Measurements from ENCODE around the gene OTOG. TPM values are rescaled to one million over a fixed set of nuclear protein-coding genes. Genes with fewer than 3 reads are reported as not detected.

OTOG gene
- total and polyA plus RNA-seq, 2 donors (not counting 1 experiment from before 2014, with no cell fraction given): not detected

- H3K27ac Mint-ChIP-seq: no peak within 1 kb of the TSS
- TF ChIP-seq CTCF (IDR thresholded peaks at IDR 0.05) (no peak), EZH2 (IDR thresholded peaks at IDR 0.05; ENCODE audit: borderline replicate concordance, insufficient read depth, low read depth, low read length, poor library complexity, severe bottlenecking) (no peak)
- no peaks in the 10 kb centered on the region for H4K20me1 ChIP-seq (ENCODE audit: control insufficient read depth, insufficient read depth, low read length, poor library complexity, severe bottlenecking)
- H3K4me3 Mint-ChIP-seq: no peak within 1 kb of the TSS
- 20% methylated on average over 32 of the region's 32 CpGs for WGBS (ENCODE audit: insufficient coverage)
- H3K9me3 Mint-ChIP-seq (ENCODE audit: insufficient read depth): no peaks in the 10 kb centered on the region
- no peaks in the 10 kb centered on the region for H3K9me3 ChIP-seq (ENCODE audit: control extremely low read depth in 1 of 3, control insufficient read depth in 2 of 3, insufficient read depth in 1 of 3, low read length in 2 of 3)
- peak within 1 kb of the TSS; percentile 22 for H2AFZ ChIP-seq (ENCODE audit: insufficient read depth, low read depth, low read length, poor library complexity, severe bottlenecking)
- no peak within 1 kb of the TSS for H3K27ac ChIP-seq (ENCODE audit: low read length in 2 of 2)
- H3K4me2 ChIP-seq (replicated peaks; ENCODE audit: low read depth, low read length, poor library complexity, severe bottlenecking): peak within 1 kb of the TSS; percentile 15
- no peak within 1 kb of the TSS for H3K4me3 ChIP-seq (ENCODE audit: control extremely low read depth in 1 of 5, extremely low read depth in 1 of 5, insufficient read depth in 1 of 5, low read depth in 2 of 5, low read length in 4 of 5)
- H3K4me1 Mint-ChIP-seq: no peaks in the 10 kb centered on the region
- DNase-seq (no peak), ATAC-seq (ENCODE audit: low read depth) (no peak)
- peaks cover 0 to 3% of the 10 kb centered on the region in 2 donors for H3K4me1 ChIP-seq (ENCODE audit: control insufficient read depth in 2 of 2, insufficient read depth in 2 of 2, low read length in 2 of 2)
- peaks cover 64% of the 10 kb centered on the region for H3K27me3 Mint-ChIP-seq
- H3K36me3 ChIP-seq (replicated peaks in 1 of 2; ENCODE audit: control extremely low read depth in 1 of 2, control insufficient read depth in 1 of 2, extremely low read depth in 1 of 2, insufficient read depth in 2 of 2, low read length in 1 of 2): no peaks in the 10 kb centered on the region
- ChIA-PET POLR2A (no interaction called here), CTCF (no interaction called here)
- H3K79me2 ChIP-seq (ENCODE audit: control insufficient read depth, insufficient read depth, low read length): no peaks in the 10 kb centered on the region
- intact Hi-C loops (cut with micrococcal nuclease): no loop called here
- H3K9ac ChIP-seq (ENCODE audit: low read length): no peak within 1 kb of the TSS
- H3K27me3 ChIP-seq (replicated peaks in 1 of 4; ENCODE audit: control extremely low read depth in 1 of 4, control insufficient read depth in 3 of 4, insufficient read depth in 4 of 4, low read length in 3 of 4): peaks cover 0 to 30% (median 2%) of the 10 kb centered on the region in 4 experiments
Observed at GRCh38 chr11:17544181-17544622, 2.9 kb upstream of the OTOG start, which contains the start of gene USH1C. Gene USH1C (minus strand): TSS chr11:17544416. CDS start chr11:17544307, 109 bp downstream.

- ATAC-seq (ENCODE audit: low read depth) (no peak), DNase-seq (no peak)
- Histone ChIP-seq H3K27ac (ENCODE audit: low read length in 2 of 2) (no peak overlapping the region), H3K9ac (ENCODE audit: low read length) (no peak overlapping the region), H4K20me1 (ENCODE audit: control insufficient read depth, insufficient read depth, low read length, poor library complexity, severe bottlenecking) (no peaks in the 10 kb centered on the region), H3K79me2 (ENCODE audit: control insufficient read depth, insufficient read depth, low read length) (no peaks in the 10 kb centered on the region), H3K36me3 (replicated peaks in 1 of 2; ENCODE audit: control extremely low read depth in 1 of 2, control insufficient read depth in 1 of 2, extremely low read depth in 1 of 2, insufficient read depth in 2 of 2, low read length in 1 of 2) (no peaks in the 10 kb centered on the region), H3K4me1 (ENCODE audit: control insufficient read depth in 2 of 2, insufficient read depth in 2 of 2, low read length in 2 of 2) (peaks cover 0 to 3% of the 10 kb centered on the region in 2 donors), H2AFZ (ENCODE audit: insufficient read depth, low read depth, low read length, poor library complexity, severe bottlenecking) (no peak overlapping the region), H3K4me3 (ENCODE audit: control extremely low read depth in 1 of 5, extremely low read depth in 1 of 5, insufficient read depth in 1 of 5, low read depth in 2 of 5, low read length in 4 of 5) (no peak overlapping the region), H3K27me3 (replicated peaks in 1 of 4; ENCODE audit: control extremely low read depth in 1 of 4, control insufficient read depth in 3 of 4, insufficient read depth in 4 of 4, low read length in 3 of 4) (peaks cover 0 to 30% (median 2%) of the 10 kb centered on the region in 4 experiments), H3K4me2 (replicated peaks; ENCODE audit: low read depth, low read length, poor library complexity, severe bottlenecking) (no peak overlapping the region), H3K9me3 (ENCODE audit: control extremely low read depth in 1 of 3, control insufficient read depth in 2 of 3, insufficient read depth in 1 of 3, low read length in 2 of 3) (no peaks in the 10 kb centered on the region)
- WGBS (ENCODE audit: insufficient coverage): 100% methylated on average over 1 of the region's 2 CpGs
- intact Hi-C loops (cut with micrococcal nuclease): no loop called here
- Mint-ChIP-seq H3K27ac (no peak overlapping the region), H3K9me3 (ENCODE audit: insufficient read depth) (no peaks in the 10 kb centered on the region), H3K4me1 (no peaks in the 10 kb centered on the region), H3K4me3 (no peak overlapping the region), H3K27me3 (peaks cover 58% of the 10 kb centered on the region)
- TF ChIP-seq EZH2 (IDR thresholded peaks at IDR 0.05; ENCODE audit: borderline replicate concordance, insufficient read depth, low read depth, low read length, poor library complexity, severe bottlenecking) (no peak), CTCF (IDR thresholded peaks at IDR 0.05) (no peak)
- POLR2A ChIA-PET: no interaction called here
- CTCF ChIA-PET: no interaction called here
Observed at GRCh38 chr11:17546240-17546639, 819 bp upstream of the OTOG start.
